Ishikawa (cell line): ENCODE measurements around the gene MERTK.

Experiments
- CEBPB ChIP-seq: IDR thresholded peaks from 2 replicates; pipeline ENCODE4 v1.6.1; 2012
- NFIC ChIP-seq: IDR thresholded peaks from 2 replicates; pipeline ENCODE4 v1.6.1; 2012
- RAD21 ChIP-seq: IDR thresholded peaks from 2 replicates; pipeline ENCODE4 v1.6.1; 2012; ENCODE audit warnings: low read depth
- TAF1 ChIP-seq: IDR thresholded peaks from 2 replicates; pipeline ENCODE4 v1.6.1; 2012; ENCODE audit warnings: low read depth, mild to moderate bottlenecking
- TCF12 ChIP-seq: IDR thresholded peaks from 2 replicates; pipeline ENCODE4 v1.6.1; 2012; ENCODE audit warnings: low read depth
- YY1 ChIP-seq: IDR thresholded peaks from 2 replicates; pipeline ENCODE4 v1.6.1; 2012; ENCODE audit warnings: low read depth
- TF ChIP-seq, protein P1 (sequence below): IDR thresholded peaks from 2 replicates; pipeline ENCODE4 v1.6.1; 2012

DNA sequence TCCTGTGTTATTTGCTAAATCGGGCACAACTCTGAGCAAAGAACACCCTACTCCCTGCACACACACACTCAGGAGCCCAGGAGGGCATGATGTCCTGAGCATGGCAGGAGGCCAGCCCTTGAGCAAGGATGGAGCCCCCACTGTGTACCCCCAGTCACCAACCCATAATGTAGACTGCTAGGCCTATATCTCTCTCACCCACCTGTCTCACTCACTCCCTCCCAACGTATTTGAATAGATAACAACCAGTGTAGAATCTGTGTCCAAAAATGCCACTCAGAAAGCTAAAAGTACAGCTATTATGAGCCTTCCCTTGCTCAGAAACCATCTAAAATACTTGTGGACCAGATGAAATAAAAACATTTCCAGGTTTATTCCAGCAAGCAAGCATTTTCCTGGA, 29.3 kb downstream of the MERTK start:
- no peak for TF ChIP-seq TAF1
- TF ChIP-seq YY1 = no peak
- TF ChIP-seq, protein P1, sequence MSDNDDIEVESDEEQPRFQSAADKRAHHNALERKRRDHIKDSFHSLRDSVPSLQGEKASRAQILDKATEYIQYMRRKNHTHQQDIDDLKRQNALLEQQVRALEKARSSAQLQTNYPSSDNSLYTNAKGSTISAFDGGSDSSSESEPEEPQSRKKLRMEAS = no peak
- TF ChIP-seq CEBPB = no peak
- no peak for TF ChIP-seq RAD21
- TF ChIP-seq NFIC = no peak
- no peak for TF ChIP-seq TCF12
